Dermis blood vessel endothelial cell (primary cell): ENCODE data around the gene PRKACA. TPM values are rescaled to one million over a fixed set of nuclear protein-coding genes. Genes with fewer than 3 reads are reported as not detected.
A peak's percentile ranks its signal among the peaks of the same experiment; 100 is the strongest.

Experiments used
- DNase-seq: peaks from one replicate; pipeline ENCODE4 v3.0.0; 2010
- total RNA-seq: library from RNA; depleted of rRNA; stranded (reverse); fragments of >200 nt; gene quantifications from 2 replicates; pipeline ENCODE4 v1.2.3, GENCODE V29; 2014

Gene PRKACA
- total RNA-seq, 1 donor from 2014 or later, result 42.7 TPM

- DNase-seq, result peak; percentile 84
Measured at GRCh38 chr19:14042659-14043608, 74.6 kb downstream of the PRKACA start.

Other genes starting within 250 kb of the PRKACA start
- gene NANOS3, start 240.6 kb downstream of the PRKACA start, total RNA-seq, result not detected in 2 replicates
- gene BRME1, start 211.6 kb downstream of the PRKACA start, total RNA-seq, result 0.37 and 0.51 TPM in 2 replicates
- 6.8 and 10.5 TPM in 2 replicates for gene CC2D1A, start 211.6 kb downstream of the PRKACA start, total RNA-seq
- 0.09 and 0.34 TPM in 2 replicates for gene PODNL1, start 179.3 kb downstream of the PRKACA start, total RNA-seq
- 8.0 and 17.9 TPM in 2 replicates for gene DCAF15, start 165.3 kb downstream of the PRKACA start, total RNA-seq
- 2.0 and 7.5 TPM in 2 replicates for gene RFX1, start 111.4 kb downstream of the PRKACA start, total RNA-seq
- not detected in 2 replicates for gene RLN3, start 89.6 kb downstream of the PRKACA start, total RNA-seq
- 4.5 and 11.4 TPM in 2 replicates for gene IL27RA, start 86.0 kb downstream of the PRKACA start, total RNA-seq
- not detected in 2 replicates for gene PALM3, start 55.7 kb downstream of the PRKACA start, total RNA-seq
- gene MISP3, start 45.0 kb downstream of the PRKACA start, total RNA-seq, result under 0.01 and 0.19 TPM in 2 replicates
- not detected in 2 replicates for gene C19orf67, start 32.0 kb downstream of the PRKACA start, total RNA-seq
- 22.3 and 25.2 TPM in 2 replicates for gene SAMD1, start 27.0 kb downstream of the PRKACA start, total RNA-seq
- gene ASF1B, start 18.8 kb upstream of the PRKACA start, total RNA-seq, result 11.4 and 26.8 TPM in 2 replicates
- 5.1 and 6.3 TPM in 2 replicates for gene ADGRL1, start 88.4 kb upstream of the PRKACA start, total RNA-seq